ENCODE data around the gene WDR70. TPM values are rescaled to one million over a fixed set of nuclear protein-coding genes. Genes with fewer than 3 reads are reported as not detected.

The WDR70 gene
- total and polyA plus RNA-seq, 2 of the 8 experiments (the other 6 are each of a cell fraction or from before 2014, with no cell fraction given), result 10.6 to 37.4 TPM

DNA sequence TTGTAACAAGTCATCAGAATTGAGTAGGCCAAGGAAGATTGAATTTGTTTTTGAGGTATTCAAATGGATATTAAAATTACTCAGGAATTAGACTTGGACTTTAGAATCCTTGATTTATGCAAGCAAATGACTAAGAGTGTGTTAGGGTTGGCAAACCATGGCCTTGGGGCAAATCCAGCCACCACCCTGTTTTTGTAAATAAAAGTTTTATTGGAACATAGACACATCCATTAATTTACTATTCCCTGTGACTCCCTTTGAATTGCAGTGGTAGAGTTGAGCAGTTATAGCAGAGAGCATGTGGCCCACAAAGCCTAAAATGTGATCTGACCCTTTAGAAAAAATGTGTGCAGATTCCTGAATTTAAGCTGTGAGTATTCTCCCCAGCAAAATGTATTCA is 115.6 kb downstream of the WDR70 start (continued):
- TF ChIP-seq, protein P1, sequence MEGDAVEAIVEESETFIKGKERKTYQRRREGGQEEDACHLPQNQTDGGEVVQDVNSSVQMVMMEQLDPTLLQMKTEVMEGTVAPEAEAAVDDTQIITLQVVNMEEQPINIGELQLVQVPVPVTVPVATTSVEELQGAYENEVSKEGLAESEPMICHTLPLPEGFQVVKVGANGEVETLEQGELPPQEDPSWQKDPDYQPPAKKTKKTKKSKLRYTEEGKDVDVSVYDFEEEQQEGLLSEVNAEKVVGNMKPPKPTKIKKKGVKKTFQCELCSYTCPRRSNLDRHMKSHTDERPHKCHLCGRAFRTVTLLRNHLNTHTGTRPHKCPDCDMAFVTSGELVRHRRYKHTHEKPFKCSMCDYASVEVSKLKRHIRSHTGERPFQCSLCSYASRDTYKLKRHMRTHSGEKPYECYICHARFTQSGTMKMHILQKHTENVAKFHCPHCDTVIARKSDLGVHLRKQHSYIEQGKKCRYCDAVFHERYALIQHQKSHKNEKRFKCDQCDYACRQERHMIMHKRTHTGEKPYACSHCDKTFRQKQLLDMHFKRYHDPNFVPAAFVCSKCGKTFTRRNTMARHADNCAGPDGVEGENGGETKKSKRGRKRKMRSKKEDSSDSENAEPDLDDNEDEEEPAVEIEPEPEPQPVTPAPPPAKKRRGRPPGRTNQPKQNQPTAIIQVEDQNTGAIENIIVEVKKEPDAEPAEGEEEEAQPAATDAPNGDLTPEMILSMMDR (IDR thresholded peaks at IDR 0.05; ENCODE audit: control extremely low read depth in 1 of 3, insufficient read depth in 1 of 3, low read depth in 1 of 3, low read length in 3 of 3), result no peak
- TF ChIP-seq NRF1 (IDR thresholded peaks at IDR 0.05; ENCODE audit: low read depth, low read length) (no peak), SRF (IDR thresholded peaks at IDR 0.05; ENCODE audit: low read depth, low read length) (no peak), RAD21 (IDR thresholded peaks at IDR 0.05 in 1 of 2, conservative IDR thresholded peaks at IDR 0.05 in 1 of 2; ENCODE audit: low read depth in 2 of 2, low read length in 2 of 2) (no peak), SIN3A (conservative IDR thresholded peaks at IDR 0.05 in 1 of 2, IDR thresholded peaks at IDR 0.05 in 1 of 2; ENCODE audit: low read depth in 1 of 2, low read length in 2 of 2) (no peak), BRCA1 (IDR thresholded peaks at IDR 0.05; ENCODE audit: low read depth, low read length) (no peak)
